SK-N-SH treated with all-trans-retinoic acid at 6 μM for 48 hours (cell line): Measurements from ENCODE around the gene ORC1.

Experiments
- ATAC-seq: fragments of 200-7000 bp; cut with Tn5 transposase; 3 replicates; pipeline ENCODE4 v1.9.1; 2020; ENCODE audit warnings: mild to moderate bottlenecking, moderate library complexity
- ARNTL ChIP-seq: fragments of 450-650 bp; formaldehyde crosslinking; IDR thresholded peaks from 2 replicates; pipeline ENCODE4 v1.5.0; 2020; ENCODE audit warnings: low read depth, mild to moderate bottlenecking, moderate library complexity, borderline replicate concordance
- BACH2 ChIP-seq: fragments of 250-450 bp; sonication (Bioruptor Pico); IDR thresholded peaks from 2 replicates; pipeline ENCODE4 v1.9.0; 2021; ENCODE audit warnings: mild to moderate bottlenecking, borderline replicate concordance
- CSDC2 ChIP-seq: fragments of 250-450 bp; sonication (Bioruptor Pico); IDR thresholded peaks from 2 replicates; pipeline ENCODE4 v1.5.0; 2020; ENCODE audit warnings: mild to moderate bottlenecking, moderate library complexity
- CSRNP3 ChIP-seq: fragments of 250-450 bp; sonication (Bioruptor Pico); IDR thresholded peaks from 2 replicates; pipeline ENCODE4 v1.5.1; 2021; ENCODE audit warnings: mild to moderate bottlenecking, moderate library complexity
- ESRRG ChIP-seq: fragments of 250-450 bp; sonication (Bioruptor Pico); IDR thresholded peaks from 2 replicates; pipeline ENCODE4 v1.6.1; 2021; ENCODE audit warnings: mild to moderate bottlenecking
- GLIS3 ChIP-seq: fragments of 250-450 bp; sonication (Bioruptor Pico); IDR thresholded peaks from 2 replicates; pipeline ENCODE4 v1.5.0; 2020; ENCODE audit warnings: mild to moderate bottlenecking, moderate library complexity
- ISL1 ChIP-seq: fragments of 250-450 bp; sonication (Bioruptor Pico); IDR thresholded peaks from 2 replicates; pipeline ENCODE4 v2.1.2; 2022; ENCODE audit warnings: mild to moderate bottlenecking, moderate library complexity
- OSR1 ChIP-seq: fragments of 250-450 bp; sonication (Bioruptor Pico); IDR thresholded peaks from 2 replicates; pipeline ENCODE4 v1.8.0; 2022; ENCODE audit warnings: moderate library complexity, mild to moderate bottlenecking, inconsistent platforms
- POU6F1 ChIP-seq: fragments of 250-450 bp; sonication (Bioruptor Pico); IDR thresholded peaks from 2 replicates; pipeline ENCODE4 v1.8.0; 2021; ENCODE audit warnings: low read depth, mild to moderate bottlenecking, moderate library complexity, borderline replicate concordance
- PPARA ChIP-seq: fragments of 250-450 bp; sonication (Bioruptor Pico); IDR thresholded peaks from 2 replicates; pipeline ENCODE4 v1.5.0; 2020; ENCODE audit warnings: mild to moderate bottlenecking, borderline replicate concordance
- SNAI2 ChIP-seq: fragments of 250-450 bp; sonication (Bioruptor Pico); IDR thresholded peaks from 2 replicates; pipeline ENCODE4 v1.5.0; 2020; ENCODE audit warnings: mild to moderate bottlenecking, moderate library complexity
- TCF4 ChIP-seq: fragments of 250-450 bp; sonication (Bioruptor Pico); IDR thresholded peaks from 2 replicates; pipeline ENCODE4 v1.8.0; 2021; ENCODE audit warnings: mild to moderate bottlenecking, moderate library complexity, borderline replicate concordance
- ZFP3 ChIP-seq: fragments of 250-450 bp; sonication (Bioruptor Pico); IDR thresholded peaks from 2 replicates; pipeline ENCODE4 v1.5.0; 2020; ENCODE audit warnings: mild to moderate bottlenecking, moderate library complexity
- ZFP30 ChIP-seq: fragments of 450-650 bp; formaldehyde crosslinking; IDR thresholded peaks from 2 replicates; pipeline ENCODE4 v1.5.0; 2022; ENCODE audit warnings: mild to moderate bottlenecking, moderate library complexity
- ZNF70 ChIP-seq: fragments of 450-650 bp; formaldehyde crosslinking; IDR thresholded peaks from 2 replicates; pipeline ENCODE4 v1.5.0; 2020; ENCODE audit warnings: mild to moderate bottlenecking, moderate library complexity
- ZNF8 ChIP-seq: fragments of 450-650 bp; formaldehyde crosslinking; IDR thresholded peaks from 2 replicates; pipeline ENCODE4 v1.5.0; 2020; ENCODE audit warnings: mild to moderate bottlenecking, moderate library complexity
- TF ChIP-seq, protein P1 (sequence below): fragments of 250-450 bp; sonication (Bioruptor Pico); IDR thresholded peaks from 2 replicates; pipeline ENCODE4 v1.8.0; 2020; ENCODE audit warnings: mild to moderate bottlenecking, moderate library complexity, borderline replicate concordance
- TF ChIP-seq, protein P2 (sequence below): fragments of 250-450 bp; sonication (Bioruptor Pico); IDR thresholded peaks from 2 replicates; pipeline ENCODE4 v1.5.0; 2020; ENCODE audit warnings: mild to moderate bottlenecking, moderate library complexity

The ORC1 gene

DNA sequence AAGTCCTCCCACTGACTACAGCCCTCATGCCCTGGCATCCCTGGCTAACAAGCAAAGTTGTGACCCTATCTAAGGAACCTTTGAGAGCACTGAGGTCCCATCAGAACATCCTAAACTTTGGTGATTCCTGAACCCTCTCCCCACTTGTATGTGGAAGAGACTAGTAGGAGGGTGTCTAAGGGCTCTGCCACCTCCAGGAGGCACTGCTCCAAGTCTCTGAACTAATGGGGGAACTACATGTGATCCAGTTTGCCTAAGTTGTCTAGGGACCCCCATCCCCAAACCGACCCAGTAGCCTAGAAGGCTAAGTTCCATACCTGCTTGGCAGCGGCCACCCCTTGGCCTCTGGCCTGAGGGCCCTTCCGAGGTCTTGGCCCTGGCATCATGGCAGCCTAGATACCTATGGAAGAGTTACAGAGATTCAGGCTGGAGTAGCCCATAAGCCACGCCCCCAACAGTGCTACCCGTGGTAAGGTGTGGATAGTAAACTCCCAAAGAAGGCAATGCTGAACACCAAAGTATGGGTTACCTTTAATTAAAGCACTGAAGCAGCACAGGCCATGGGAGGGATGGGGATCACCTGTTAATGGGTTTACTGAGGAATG lies 39.9 kb downstream of the ORC1 start:
- TF ChIP-seq ISL1 (CRISPR knock-in tag) (no peak), GLIS3 (no peak), ESRRG (CRISPR knock-in tag) (no peak), ARNTL (CRISPR knock-in tag) (no peak), ZNF8 (CRISPR knock-in tag) (no peak), POU6F1 (CRISPR knock-in tag) (no peak), ZFP3 (no peak), BACH2 (no peak), CSDC2 (CRISPR knock-in tag) (no peak), ZFP30 (CRISPR knock-in tag) (no peak), TCF4 (no peak)
- TF ChIP-seq, protein P1, sequence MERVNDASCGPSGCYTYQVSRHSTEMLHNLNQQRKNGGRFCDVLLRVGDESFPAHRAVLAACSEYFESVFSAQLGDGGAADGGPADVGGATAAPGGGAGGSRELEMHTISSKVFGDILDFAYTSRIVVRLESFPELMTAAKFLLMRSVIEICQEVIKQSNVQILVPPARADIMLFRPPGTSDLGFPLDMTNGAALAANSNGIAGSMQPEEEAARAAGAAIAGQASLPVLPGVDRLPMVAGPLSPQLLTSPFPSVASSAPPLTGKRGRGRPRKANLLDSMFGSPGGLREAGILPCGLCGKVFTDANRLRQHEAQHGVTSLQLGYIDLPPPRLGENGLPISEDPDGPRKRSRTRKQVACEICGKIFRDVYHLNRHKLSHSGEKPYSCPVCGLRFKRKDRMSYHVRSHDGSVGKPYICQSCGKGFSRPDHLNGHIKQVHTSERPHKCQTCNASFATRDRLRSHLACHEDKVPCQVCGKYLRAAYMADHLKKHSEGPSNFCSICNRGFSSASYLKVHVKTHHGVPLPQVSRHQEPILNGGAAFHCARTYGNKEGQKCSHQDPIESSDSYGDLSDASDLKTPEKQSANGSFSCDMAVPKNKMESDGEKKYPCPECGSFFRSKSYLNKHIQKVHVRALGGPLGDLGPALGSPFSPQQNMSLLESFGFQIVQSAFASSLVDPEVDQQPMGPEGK (CRISPR knock-in tag) = no peak
- TF ChIP-seq, all 23 proteins: peak for 0
- ATAC-seq = no peak

DNA sequence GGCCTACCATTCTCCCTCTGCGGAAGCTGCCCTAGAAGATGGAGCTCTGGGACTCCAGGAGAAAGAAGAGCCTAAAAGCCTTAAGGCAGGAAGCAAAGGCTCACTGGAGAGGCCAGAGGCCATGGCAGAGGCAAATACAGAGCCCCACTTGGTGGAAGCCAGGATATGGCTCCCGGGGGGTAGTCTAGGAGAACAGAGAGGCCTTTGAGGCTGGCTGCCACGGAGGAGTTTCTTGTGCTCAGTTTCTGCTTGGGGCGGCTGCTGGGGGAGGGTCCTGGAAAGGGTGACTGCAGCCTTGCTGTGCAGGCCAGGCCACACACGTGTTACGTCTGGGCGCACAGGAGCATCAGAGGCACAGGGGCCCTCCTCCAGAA lies 43.6 kb downstream of the ORC1 start:
- no peak for ATAC-seq
- TF ChIP-seq ISL1 (CRISPR knock-in tag) (no peak), ARNTL (CRISPR knock-in tag) (no peak), ZNF8 (CRISPR knock-in tag) (no peak), POU6F1 (CRISPR knock-in tag) (no peak), TCF4 (no peak), CSDC2 (CRISPR knock-in tag) (no peak), OSR1 (CRISPR knock-in tag) (no peak)

DNA sequence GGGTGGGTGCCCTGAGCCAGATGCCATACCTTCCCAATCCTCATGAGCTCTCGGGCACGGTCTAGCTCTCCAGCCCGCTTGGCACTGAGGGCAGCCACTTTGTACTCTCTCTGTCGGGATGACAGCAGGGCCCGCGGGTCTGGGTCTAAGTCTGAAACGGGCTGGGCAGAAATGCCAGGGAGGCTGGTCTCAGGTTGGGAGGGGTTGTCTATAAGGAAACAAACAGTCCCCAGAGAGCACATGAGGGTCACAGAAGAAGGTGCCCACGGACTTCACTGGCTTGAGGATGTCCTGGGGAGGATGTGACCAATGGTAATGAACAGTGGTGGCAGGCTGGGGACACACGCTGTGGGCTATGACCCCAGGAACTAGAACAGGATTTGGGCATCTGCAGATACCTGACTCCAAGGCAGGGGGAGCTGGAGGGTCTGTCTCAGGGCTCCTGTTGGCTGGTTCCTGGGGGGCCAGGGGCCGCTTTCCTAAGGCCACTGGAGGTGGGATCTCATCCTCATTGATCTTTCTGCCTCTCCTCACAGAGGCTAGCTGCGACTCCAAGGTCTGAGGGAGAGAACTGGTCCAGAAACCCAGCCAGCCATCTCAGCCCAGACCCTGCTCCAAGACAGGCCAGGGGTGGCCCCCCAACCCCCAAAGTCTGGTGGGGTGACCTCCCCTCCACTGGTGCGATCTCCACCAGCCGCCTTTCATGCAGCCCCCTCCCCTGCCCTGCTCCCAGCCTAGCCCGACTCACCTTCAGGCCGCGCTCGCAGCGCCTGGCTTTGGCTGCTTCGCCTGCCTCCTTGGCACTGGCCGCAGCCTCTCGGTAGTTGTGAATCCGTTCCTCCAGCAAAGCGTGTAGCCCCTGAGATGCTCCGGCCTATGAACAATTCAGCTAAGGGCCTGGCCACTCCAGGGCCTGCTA lies 44.3 kb downstream of the ORC1 start:
- ATAC-seq = no peak
- TF ChIP-seq, protein P2, sequence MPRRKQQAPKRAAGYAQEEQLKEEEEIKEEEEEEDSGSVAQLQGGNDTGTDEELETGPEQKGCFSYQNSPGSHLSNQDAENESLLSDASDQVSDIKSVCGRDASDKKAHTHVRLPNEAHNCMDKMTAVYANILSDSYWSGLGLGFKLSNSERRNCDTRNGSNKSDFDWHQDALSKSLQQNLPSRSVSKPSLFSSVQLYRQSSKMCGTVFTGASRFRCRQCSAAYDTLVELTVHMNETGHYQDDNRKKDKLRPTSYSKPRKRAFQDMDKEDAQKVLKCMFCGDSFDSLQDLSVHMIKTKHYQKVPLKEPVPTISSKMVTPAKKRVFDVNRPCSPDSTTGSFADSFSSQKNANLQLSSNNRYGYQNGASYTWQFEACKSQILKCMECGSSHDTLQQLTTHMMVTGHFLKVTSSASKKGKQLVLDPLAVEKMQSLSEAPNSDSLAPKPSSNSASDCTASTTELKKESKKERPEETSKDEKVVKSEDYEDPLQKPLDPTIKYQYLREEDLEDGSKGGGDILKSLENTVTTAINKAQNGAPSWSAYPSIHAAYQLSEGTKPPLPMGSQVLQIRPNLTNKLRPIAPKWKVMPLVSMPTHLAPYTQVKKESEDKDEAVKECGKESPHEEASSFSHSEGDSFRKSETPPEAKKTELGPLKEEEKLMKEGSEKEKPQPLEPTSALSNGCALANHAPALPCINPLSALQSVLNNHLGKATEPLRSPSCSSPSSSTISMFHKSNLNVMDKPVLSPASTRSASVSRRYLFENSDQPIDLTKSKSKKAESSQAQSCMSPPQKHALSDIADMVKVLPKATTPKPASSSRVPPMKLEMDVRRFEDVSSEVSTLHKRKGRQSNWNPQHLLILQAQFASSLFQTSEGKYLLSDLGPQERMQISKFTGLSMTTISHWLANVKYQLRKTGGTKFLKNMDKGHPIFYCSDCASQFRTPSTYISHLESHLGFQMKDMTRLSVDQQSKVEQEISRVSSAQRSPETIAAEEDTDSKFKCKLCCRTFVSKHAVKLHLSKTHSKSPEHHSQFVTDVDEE (CRISPR knock-in tag) = no peak
- TF ChIP-seq TCF4 (no peak), SNAI2 (CRISPR knock-in tag) (no peak), PPARA (CRISPR knock-in tag) (no peak), CSRNP3 (CRISPR knock-in tag) (no peak), ESRRG (CRISPR knock-in tag) (no peak), GLIS3 (no peak), ZFP30 (CRISPR knock-in tag) (no peak), BACH2 (no peak), ZNF70 (CRISPR knock-in tag) (no peak)
